SK-N-SH (cell line): ENCODE results near the gene MRPL51.

Source experiments
- CTCF ChIP-seq: fragments of 200-600 bp; sonication (generic); IDR thresholded peaks from 2 replicates; pipeline ENCODE4 v1.6.1; 2017; ENCODE audit warnings: antibody characterized with exemption, mild to moderate bottlenecking, moderate library complexity
- EP300 ChIP-seq, 2 experiments: IDR thresholded peaks; 2 replicates each; pipeline versions ENCODE4 v1.4.0 to v1.6.1; 2012; ENCODE audit warnings: borderline replicate concordance in 1 of 2, low read depth in 1 of 2, low read length in 1 of 2
- IRF3 ChIP-seq: fragments of 150-350 bp; IDR thresholded peaks from 2 replicates; pipeline ENCODE4 v1.6.1; 2016; ENCODE audit warnings: mild to moderate bottlenecking, low read depth, low read length
- RAD21 ChIP-seq: IDR thresholded peaks from 2 replicates; pipeline ENCODE4 v1.6.1; 2012; ENCODE audit warnings: mild to moderate bottlenecking, low read length
- SIN3A ChIP-seq: IDR thresholded peaks from 2 replicates; pipeline ENCODE4 v1.6.1; 2012; ENCODE audit warnings: low read depth, mild to moderate bottlenecking, low read length, moderate library complexity, borderline replicate concordance
- SMC3 ChIP-seq: IDR thresholded peaks from 2 replicates; pipeline ENCODE4 v1.6.1; 2012; ENCODE audit warnings: low read depth, low read length, improper control_type of control experiment
- TCF12 ChIP-seq: IDR thresholded peaks from 2 replicates; pipeline ENCODE4 v1.4.0; 2012

GRCh38 chr12:6471989-6472360 is 21.1 kb downstream of the MRPL51 start:
- TF ChIP-seq SMC3 (no peak), TCF12 (no peak), EP300 (IDR thresholded peaks at IDR 0.05; ENCODE audit: borderline replicate concordance in 1 of 2, low read depth in 1 of 2, low read length in 1 of 2) (no peak), CTCF (no peak), RAD21 (no peak), IRF3 (no peak), SIN3A (no peak)
